ENCODE data around the gene MRPL37. TPM values are rescaled to one million over a fixed set of nuclear protein-coding genes. Genes with fewer than 3 reads are reported as not detected.

Gene MRPL37
- total RNA-seq, 2 donors from 2014 or later: 84.5 to 95.8 TPM

- Histone ChIP-seq H3K27ac (ENCODE audit: low read depth, low read length) (no peak overlapping the region), H3K4me3 (ENCODE audit: low read length) (no peak overlapping the region), H3K27me3 (ENCODE audit: control insufficient read depth, insufficient read depth, low read length, poor library complexity, severe bottlenecking) (no peaks in the 10 kb centered on the region), H3K9me3 (ENCODE audit: control insufficient read depth, low read length) (no peaks in the 10 kb centered on the region), H3K4me1 (ENCODE audit: control insufficient read depth, insufficient read depth, low read length) (peaks cover 13% of the 10 kb centered on the region), H3K9ac (ENCODE audit: extremely low read depth, low read length, poor library complexity, severe bottlenecking) (no peak overlapping the region), H3K36me3 (ENCODE audit: control insufficient read depth, insufficient read depth, low read length) (peaks cover 94% of the 10 kb centered on the region)
- TF ChIP-seq, protein P1, sequence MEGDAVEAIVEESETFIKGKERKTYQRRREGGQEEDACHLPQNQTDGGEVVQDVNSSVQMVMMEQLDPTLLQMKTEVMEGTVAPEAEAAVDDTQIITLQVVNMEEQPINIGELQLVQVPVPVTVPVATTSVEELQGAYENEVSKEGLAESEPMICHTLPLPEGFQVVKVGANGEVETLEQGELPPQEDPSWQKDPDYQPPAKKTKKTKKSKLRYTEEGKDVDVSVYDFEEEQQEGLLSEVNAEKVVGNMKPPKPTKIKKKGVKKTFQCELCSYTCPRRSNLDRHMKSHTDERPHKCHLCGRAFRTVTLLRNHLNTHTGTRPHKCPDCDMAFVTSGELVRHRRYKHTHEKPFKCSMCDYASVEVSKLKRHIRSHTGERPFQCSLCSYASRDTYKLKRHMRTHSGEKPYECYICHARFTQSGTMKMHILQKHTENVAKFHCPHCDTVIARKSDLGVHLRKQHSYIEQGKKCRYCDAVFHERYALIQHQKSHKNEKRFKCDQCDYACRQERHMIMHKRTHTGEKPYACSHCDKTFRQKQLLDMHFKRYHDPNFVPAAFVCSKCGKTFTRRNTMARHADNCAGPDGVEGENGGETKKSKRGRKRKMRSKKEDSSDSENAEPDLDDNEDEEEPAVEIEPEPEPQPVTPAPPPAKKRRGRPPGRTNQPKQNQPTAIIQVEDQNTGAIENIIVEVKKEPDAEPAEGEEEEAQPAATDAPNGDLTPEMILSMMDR (conservative IDR thresholded peaks at IDR 0.05): no peak
- Mint-ChIP-seq H3K27me3 (ENCODE audit: insufficient read depth) (no peaks in the 10 kb centered on the region), H3K4me3 (no peak overlapping the region), H3K36me3 (ENCODE audit: low read depth) (peaks cover 81% of the 10 kb centered on the region), H3K9me3 (no peaks in the 10 kb centered on the region), H3K4me1 (peaks cover 11% of the 10 kb centered on the region), H3K27ac (peak overlapping the region; percentile 33)
- DNase-seq: no peak
- 92 to 95% methylated on average over 7 to 13 of the region's 13 CpGs for WGBS, 2 experiments (ENCODE audit: insufficient coverage in 1 of 2, insufficient read length in 1 of 2)
Measured at GRCh38 chr1:54243022-54243421, 43.1 kb downstream of the MRPL37 start.

DNA sequence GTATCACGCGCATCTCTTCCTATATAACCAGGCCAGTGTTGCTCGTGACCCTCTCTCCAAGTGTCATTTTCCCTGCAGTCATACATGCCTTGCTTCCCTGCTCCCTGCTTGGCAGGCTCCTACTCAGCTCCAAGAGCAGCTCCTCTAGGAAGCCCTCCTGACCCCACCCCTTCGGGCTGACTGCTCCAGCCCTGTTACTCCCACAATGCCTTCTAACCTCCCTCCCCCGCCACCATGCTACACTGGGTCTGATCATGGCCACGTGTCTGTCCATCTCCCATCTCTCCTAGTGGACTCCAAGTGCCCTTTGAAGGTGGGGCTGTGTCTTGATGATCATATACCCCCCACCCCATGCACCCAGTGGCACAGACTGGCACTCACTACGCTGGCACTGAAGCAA is 44.7 kb downstream of the MRPL37 start:
- no peak overlapping the region for H3K4me3 Mint-ChIP-seq
- H3K27me3 Mint-ChIP-seq (ENCODE audit: insufficient read depth): no peaks in the 10 kb centered on the region
- peaks cover 74% of the 10 kb centered on the region for H3K36me3 Mint-ChIP-seq (ENCODE audit: low read depth)
- H3K4me3 ChIP-seq (ENCODE audit: low read length): no peak overlapping the region
- 93 to 100% methylated on average over 5 to 7 of the region's 7 CpGs for WGBS, 2 experiments (ENCODE audit: insufficient coverage in 1 of 2, insufficient read length in 1 of 2)
- H3K27me3 ChIP-seq (ENCODE audit: control insufficient read depth, insufficient read depth, low read length, poor library complexity, severe bottlenecking): no peaks in the 10 kb centered on the region
- peak overlapping the region; percentile 27 for H3K27ac Mint-ChIP-seq
- H3K27ac ChIP-seq (ENCODE audit: low read depth, low read length): peak overlapping the region; percentile 30
- TF ChIP-seq, protein P1 (conservative IDR thresholded peaks at IDR 0.05): no peak
- no peaks in the 10 kb centered on the region for H3K9me3 ChIP-seq (ENCODE audit: control insufficient read depth, low read length)
- no peak overlapping the region for H3K9ac ChIP-seq (ENCODE audit: extremely low read depth, low read length, poor library complexity, severe bottlenecking)
- H3K4me1 Mint-ChIP-seq: peaks cover 11% of the 10 kb centered on the region
- H3K4me1 ChIP-seq (ENCODE audit: control insufficient read depth, insufficient read depth, low read length): peaks cover 15% of the 10 kb centered on the region
- no peak for DNase-seq
- peaks cover 92% of the 10 kb centered on the region for H3K36me3 ChIP-seq (ENCODE audit: control insufficient read depth, insufficient read depth, low read length)
- H3K9me3 Mint-ChIP-seq: no peaks in the 10 kb centered on the region

GRCh38 chr1:54245501-54245900 is 45.5 kb downstream of the MRPL37 start:
- Mint-ChIP-seq H3K27ac (peak overlapping the region; percentile 33), H3K36me3 (ENCODE audit: low read depth) (peaks cover 76% of the 10 kb centered on the region), H3K27me3 (ENCODE audit: insufficient read depth) (no peaks in the 10 kb centered on the region), H3K4me3 (no peak overlapping the region), H3K4me1 (peaks cover 11% of the 10 kb centered on the region), H3K9me3 (no peaks in the 10 kb centered on the region)
- TF ChIP-seq, protein P1 (conservative IDR thresholded peaks at IDR 0.05): no peak
- H3K9ac ChIP-seq (ENCODE audit: extremely low read depth, low read length, poor library complexity, severe bottlenecking): no peak overlapping the region
- WGBS, 2 experiments (ENCODE audit: insufficient coverage in 1 of 2, insufficient read length in 1 of 2): 91 to 94% methylated on average over 4 of the region's 4 CpGs
- no peaks in the 10 kb centered on the region for H3K27me3 ChIP-seq (ENCODE audit: control insufficient read depth, insufficient read depth, low read length, poor library complexity, severe bottlenecking)
- no peak overlapping the region for H3K4me3 ChIP-seq (ENCODE audit: low read length)
- no peaks in the 10 kb centered on the region for H3K9me3 ChIP-seq (ENCODE audit: control insufficient read depth, low read length)
- H3K27ac ChIP-seq (ENCODE audit: low read depth, low read length): no peak overlapping the region
- peaks cover 95% of the 10 kb centered on the region for H3K36me3 ChIP-seq (ENCODE audit: control insufficient read depth, insufficient read depth, low read length)
- H3K4me1 ChIP-seq (ENCODE audit: control insufficient read depth, insufficient read depth, low read length): peaks cover 20% of the 10 kb centered on the region
- no peak for DNase-seq
